Ishikawa (cell line): Measurements from ENCODE around the gene TARBP2.
A peak's percentile ranks its signal among the peaks of the same experiment; 100 is the strongest.

ENCODE experiments used
- CEBPB ChIP-seq: IDR thresholded peaks from 2 replicates; pipeline ENCODE4 v1.6.1; 2012
- CREB1 ChIP-seq: IDR thresholded peaks from 2 replicates; pipeline ENCODE4 v1.6.1; 2012; ENCODE audit warnings: low read depth
- EGR1 ChIP-seq: IDR thresholded peaks from 2 replicates; pipeline ENCODE4 v1.6.1; 2012
- EP300 ChIP-seq: IDR thresholded peaks from 2 replicates; pipeline ENCODE4 v1.6.1; 2012; ENCODE audit warnings: borderline replicate concordance
- FOXM1 ChIP-seq: IDR thresholded peaks from 2 replicates; pipeline ENCODE4 v1.6.1; 2012; ENCODE audit warnings: low read depth, borderline replicate concordance
- NFIC ChIP-seq: IDR thresholded peaks from 2 replicates; pipeline ENCODE4 v1.6.1; 2012
- RAD21 ChIP-seq: IDR thresholded peaks from 2 replicates; pipeline ENCODE4 v1.6.1; 2012; ENCODE audit warnings: low read depth
- TAF1 ChIP-seq: IDR thresholded peaks from 2 replicates; pipeline ENCODE4 v1.6.1; 2012; ENCODE audit warnings: low read depth, mild to moderate bottlenecking
- TCF12 ChIP-seq: IDR thresholded peaks from 2 replicates; pipeline ENCODE4 v1.6.1; 2012; ENCODE audit warnings: low read depth
- TEAD4 ChIP-seq: IDR thresholded peaks from 2 replicates; pipeline ENCODE4 v1.6.1; 2012
- YY1 ChIP-seq: IDR thresholded peaks from 2 replicates; pipeline ENCODE4 v1.6.1; 2012; ENCODE audit warnings: low read depth
- ZBTB7A ChIP-seq: IDR thresholded peaks from 2 replicates; pipeline ENCODE4 v1.6.1; 2012; ENCODE audit warnings: low read depth
- TF ChIP-seq, protein P1 (sequence below): IDR thresholded peaks from 2 replicates; pipeline ENCODE4 v1.6.1; 2012
- TF ChIP-seq, protein P2 (sequence below): IDR thresholded peaks from 2 replicates; pipeline ENCODE4 v1.6.1; 2012; ENCODE audit warnings: low read depth, mild to moderate bottlenecking
- TF ChIP-seq, protein P3 (sequence below): IDR thresholded peaks from 2 replicates; pipeline ENCODE4 v1.6.1; 2012

Gene TARBP2, protein sequence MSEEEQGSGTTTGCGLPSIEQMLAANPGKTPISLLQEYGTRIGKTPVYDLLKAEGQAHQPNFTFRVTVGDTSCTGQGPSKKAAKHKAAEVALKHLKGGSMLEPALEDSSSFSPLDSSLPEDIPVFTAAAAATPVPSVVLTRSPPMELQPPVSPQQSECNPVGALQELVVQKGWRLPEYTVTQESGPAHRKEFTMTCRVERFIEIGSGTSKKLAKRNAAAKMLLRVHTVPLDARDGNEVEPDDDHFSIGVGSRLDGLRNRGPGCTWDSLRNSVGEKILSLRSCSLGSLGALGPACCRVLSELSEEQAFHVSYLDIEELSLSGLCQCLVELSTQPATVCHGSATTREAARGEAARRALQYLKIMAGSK

DNA sequence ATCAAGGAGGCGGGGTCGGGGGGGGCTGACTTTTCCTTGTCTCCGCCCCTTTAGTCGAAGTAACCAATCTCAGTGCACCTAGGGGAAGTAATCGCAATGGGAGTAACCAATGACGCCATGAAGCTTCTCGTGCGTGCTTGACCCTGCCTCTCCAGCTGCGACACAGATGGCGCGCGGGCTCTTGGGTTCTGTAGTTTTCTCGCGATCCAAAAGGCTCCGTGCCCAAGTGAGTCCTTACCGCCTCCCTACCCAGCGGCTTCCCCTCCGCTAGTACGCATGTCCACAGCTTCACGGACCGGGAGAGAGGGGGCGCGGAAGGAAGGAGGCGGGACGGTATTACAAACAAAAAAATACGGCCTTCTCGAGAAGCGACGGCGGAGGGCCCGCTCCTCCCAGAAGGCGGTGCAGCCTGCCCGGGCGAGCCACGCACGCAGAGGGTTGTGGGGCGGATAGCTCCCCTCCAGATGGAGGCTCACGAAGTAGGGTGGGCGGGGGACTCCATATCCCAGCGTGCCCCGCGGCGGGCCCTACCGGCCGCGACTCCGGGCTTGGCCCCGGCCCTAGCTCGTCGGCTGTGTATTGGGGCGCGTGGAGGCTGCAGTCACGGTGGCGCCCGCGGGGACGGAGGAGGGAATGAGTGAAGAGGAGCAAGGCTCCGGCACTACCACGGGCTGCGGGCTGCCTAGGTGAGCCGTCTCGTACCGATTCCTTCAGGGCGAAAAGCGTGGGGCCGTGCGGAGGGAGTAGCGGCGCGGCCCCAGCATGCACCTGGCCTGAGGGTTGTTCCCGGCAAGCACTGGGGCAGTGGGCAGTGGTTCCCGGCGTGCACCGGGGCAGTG lies at the start of gene TARBP2:
Gene TARBP2 (plus strand): TSS at position 508 of the 839 bp plus-strand sequence. CDS start 126 bp downstream, at position 634.
- TF ChIP-seq YY1 (peak; percentile 69), ZBTB7A (peak; percentile 24; the same call in 1 of the 2 replicates), CREB1 (peak; percentile 95), EP300 (no peak; the same call in 1 of the 2 replicates), RAD21 (no peak), NFIC (no peak; the same call in 1 of the 2 replicates), FOXM1 (peak; percentile 46; the same call in 1 of the 2 replicates), EGR1 (peak; percentile 39; the same call in 1 of the 2 replicates), TEAD4 (no peak; the same call in none of the 2 replicates), TAF1 (peak; percentile 90), TCF12 (peak; percentile 66), CEBPB (no peak; the same call in 1 of the 2 replicates)
- TF ChIP-seq, protein P1, sequence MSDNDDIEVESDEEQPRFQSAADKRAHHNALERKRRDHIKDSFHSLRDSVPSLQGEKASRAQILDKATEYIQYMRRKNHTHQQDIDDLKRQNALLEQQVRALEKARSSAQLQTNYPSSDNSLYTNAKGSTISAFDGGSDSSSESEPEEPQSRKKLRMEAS, result peak; percentile 93
- TF ChIP-seq, protein P2, sequence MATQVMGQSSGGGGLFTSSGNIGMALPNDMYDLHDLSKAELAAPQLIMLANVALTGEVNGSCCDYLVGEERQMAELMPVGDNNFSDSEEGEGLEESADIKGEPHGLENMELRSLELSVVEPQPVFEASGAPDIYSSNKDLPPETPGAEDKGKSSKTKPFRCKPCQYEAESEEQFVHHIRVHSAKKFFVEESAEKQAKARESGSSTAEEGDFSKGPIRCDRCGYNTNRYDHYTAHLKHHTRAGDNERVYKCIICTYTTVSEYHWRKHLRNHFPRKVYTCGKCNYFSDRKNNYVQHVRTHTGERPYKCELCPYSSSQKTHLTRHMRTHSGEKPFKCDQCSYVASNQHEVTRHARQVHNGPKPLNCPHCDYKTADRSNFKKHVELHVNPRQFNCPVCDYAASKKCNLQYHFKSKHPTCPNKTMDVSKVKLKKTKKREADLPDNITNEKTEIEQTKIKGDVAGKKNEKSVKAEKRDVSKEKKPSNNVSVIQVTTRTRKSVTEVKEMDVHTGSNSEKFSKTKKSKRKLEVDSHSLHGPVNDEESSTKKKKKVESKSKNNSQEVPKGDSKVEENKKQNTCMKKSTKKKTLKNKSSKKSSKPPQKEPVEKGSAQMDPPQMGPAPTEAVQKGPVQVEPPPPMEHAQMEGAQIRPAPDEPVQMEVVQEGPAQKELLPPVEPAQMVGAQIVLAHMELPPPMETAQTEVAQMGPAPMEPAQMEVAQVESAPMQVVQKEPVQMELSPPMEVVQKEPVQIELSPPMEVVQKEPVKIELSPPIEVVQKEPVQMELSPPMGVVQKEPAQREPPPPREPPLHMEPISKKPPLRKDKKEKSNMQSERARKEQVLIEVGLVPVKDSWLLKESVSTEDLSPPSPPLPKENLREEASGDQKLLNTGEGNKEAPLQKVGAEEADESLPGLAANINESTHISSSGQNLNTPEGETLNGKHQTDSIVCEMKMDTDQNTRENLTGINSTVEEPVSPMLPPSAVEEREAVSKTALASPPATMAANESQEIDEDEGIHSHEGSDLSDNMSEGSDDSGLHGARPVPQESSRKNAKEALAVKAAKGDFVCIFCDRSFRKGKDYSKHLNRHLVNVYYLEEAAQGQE, result no peak
- TF ChIP-seq, protein P3, sequence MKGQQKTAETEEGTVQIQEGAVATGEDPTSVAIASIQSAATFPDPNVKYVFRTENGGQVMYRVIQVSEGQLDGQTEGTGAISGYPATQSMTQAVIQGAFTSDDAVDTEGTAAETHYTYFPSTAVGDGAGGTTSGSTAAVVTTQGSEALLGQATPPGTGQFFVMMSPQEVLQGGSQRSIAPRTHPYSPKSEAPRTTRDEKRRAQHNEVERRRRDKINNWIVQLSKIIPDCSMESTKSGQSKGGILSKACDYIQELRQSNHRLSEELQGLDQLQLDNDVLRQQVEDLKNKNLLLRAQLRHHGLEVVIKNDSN, result peak; percentile 52

DNA sequence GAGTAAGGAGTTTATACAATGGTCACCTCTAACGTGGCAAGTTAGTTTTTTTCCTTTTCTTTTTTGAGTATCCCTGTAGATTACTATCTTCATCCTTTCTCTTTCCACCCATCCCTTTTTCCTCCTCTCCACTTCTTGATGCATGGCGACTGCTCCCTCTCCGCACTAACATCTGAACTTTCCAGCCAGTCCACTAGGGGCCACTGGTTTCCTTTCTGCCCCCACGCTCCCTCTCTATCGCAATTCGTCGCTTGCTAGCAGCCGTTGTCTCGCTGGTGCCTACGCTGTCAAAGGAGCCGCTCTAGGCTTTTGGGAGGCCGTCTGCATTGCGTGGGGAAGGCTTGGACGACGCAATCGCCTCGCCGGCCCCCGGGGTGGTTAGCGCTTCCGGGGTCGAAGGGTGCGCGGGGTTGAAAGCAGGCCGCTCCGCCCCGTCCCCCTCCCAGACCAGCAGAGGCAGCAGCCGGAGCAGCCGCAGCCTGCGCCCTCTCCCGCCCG lies 49.4 kb upstream of the TARBP2 start, which contains the start of gene PCBP2:
Gene PCBP2 (plus strand): TSS at position 442 of the 498 bp plus-strand sequence. CDS start 2,699 bp downstream, outside the sequence.
- TF ChIP-seq, protein P1, result peak; percentile 81
- TF ChIP-seq TAF1 (peak; percentile 74; the same call in 1 of the 2 replicates), EGR1 (peak; percentile 89), TCF12 (peak; percentile 80), FOXM1 (no peak), NFIC (no peak), YY1 (peak; percentile 83), TEAD4 (peak; percentile 69; the same call in 1 of the 2 replicates), RAD21 (peak; percentile 12; the same call in 1 of the 2 replicates), ZBTB7A (0 out of 2 replicates have a peak, but pooled peaks have one; percentile 12), EP300 (peak; percentile 70), CEBPB (peak; percentile 79; the same call in 1 of the 2 replicates), CREB1 (peak; percentile 86)
- TF ChIP-seq, protein P2, result no peak
- TF ChIP-seq, protein P3, result peak; percentile 46; the same call in 1 of the 2 replicates

DNA sequence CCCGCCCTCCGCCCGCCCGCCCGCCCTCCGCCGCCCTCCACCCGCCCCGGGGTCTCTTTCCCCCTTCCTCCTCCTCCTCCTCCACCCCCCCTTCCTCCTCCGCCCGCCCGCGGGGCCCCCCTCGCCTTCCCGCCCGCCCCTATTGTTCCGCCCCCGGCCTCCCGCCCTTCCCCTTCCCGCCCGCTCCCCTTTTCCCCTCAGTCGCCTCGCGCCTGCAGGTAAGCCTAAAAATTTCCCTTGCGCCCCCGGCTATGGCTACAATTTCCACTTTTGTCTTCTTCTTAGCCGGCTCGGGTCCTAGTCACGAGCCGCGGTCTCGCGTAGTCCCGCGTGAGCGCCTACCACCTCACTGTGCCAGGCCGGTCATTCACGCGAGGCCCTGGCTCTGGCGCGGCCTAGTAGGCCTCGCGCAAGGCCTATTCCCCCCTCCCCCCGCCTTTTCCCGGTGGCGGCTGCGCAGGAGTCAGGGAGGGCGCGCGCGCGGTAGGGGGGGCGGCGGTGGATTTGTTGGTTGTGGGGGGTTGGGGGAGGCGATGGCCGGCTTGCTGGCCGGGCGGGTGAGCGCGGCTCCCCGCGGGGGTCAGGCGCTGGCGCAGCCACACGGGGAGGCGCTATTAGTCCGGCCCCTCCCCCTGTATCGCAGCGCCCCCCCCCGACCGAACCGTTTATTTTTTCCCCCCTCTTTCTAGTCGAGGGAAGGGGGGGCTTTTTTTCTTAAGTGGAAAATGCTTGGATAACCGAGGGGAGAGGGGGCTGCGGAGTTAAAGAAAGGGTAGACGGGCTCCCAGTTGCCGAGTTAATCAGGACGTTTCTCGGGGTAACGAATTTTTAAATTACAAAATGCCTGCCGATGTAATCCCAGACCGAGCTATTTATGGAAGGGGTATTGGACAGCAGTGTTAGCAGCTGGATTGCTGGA lies 48.7 kb upstream of the TARBP2 start:
- TF ChIP-seq, protein P3, result peak; percentile 10; the same call in 1 of the 2 replicates
- TF ChIP-seq FOXM1, result no peak; the same call in 1 of the 2 replicates
- 0 out of 2 replicates have a peak, but pooled peaks have one; percentile 45 for TF ChIP-seq EGR1
- TF ChIP-seq TEAD4, result peak; percentile 12; the same call in 1 of the 2 replicates
- peak; percentile 76 for TF ChIP-seq TCF12
- no peak for TF ChIP-seq CREB1
- TF ChIP-seq TAF1, result peak; percentile 62; the same call in 1 of the 2 replicates
- TF ChIP-seq, protein P1, result peak; percentile 81
- peak; percentile 39; the same call in 1 of the 2 replicates for TF ChIP-seq ZBTB7A
- TF ChIP-seq, protein P2, result no peak
- TF ChIP-seq YY1, result peak; percentile 70
- peak; percentile 32; the same call in 1 of the 2 replicates for TF ChIP-seq NFIC
- no peak; the same call in 1 of the 2 replicates for TF ChIP-seq CEBPB
- TF ChIP-seq EP300, result peak; percentile 47; the same call in 1 of the 2 replicates
- TF ChIP-seq RAD21, result no peak
